ENCODE data around the gene SMIM10L2A.
"Not testable (repeated sequence)": the region's sequence is repeated elsewhere in the genome, so short reads cannot be mapped to it uniquely, and the experiment has no call there.

SMIM10L2A gene

GRCh38 chrX:135406428-135406827 lies 15.3 kb upstream of the SMIM10L2A start:
- not testable (repeated sequence) for H3K4me3 Mint-ChIP-seq; H3K27me3 Mint-ChIP-seq; H3K36me3 Mint-ChIP-seq; H3K9me3 Mint-ChIP-seq (ENCODE audit: low read depth); H3K27ac Mint-ChIP-seq
- peaks cover 33% of the 10 kb centered on the region for H3K4me1 Mint-ChIP-seq (ENCODE audit: low read depth)

- no peaks in the 10 kb centered on the region for H3K27me3 Mint-ChIP-seq
- H3K27ac Mint-ChIP-seq, result no peak overlapping the region
- peaks cover 16% of the 10 kb centered on the region for H3K4me1 Mint-ChIP-seq (ENCODE audit: low read depth)
- no peaks in the 10 kb centered on the region for H3K9me3 Mint-ChIP-seq (ENCODE audit: low read depth)
- peaks cover 2% of the 10 kb centered on the region for H3K36me3 Mint-ChIP-seq
- no peak overlapping the region for H3K4me3 Mint-ChIP-seq
Measured at GRCh38 chrX:135408794-135409193, 12.9 kb upstream of the SMIM10L2A start.

GRCh38 chrX:135410861-135411627 lies 10.7 kb upstream of the SMIM10L2A start:
- Mint-ChIP-seq H3K4me1 (ENCODE audit: low read depth) (peaks cover 8% of the 10 kb centered on the region), H3K27me3 (no peaks in the 10 kb centered on the region), H3K27ac (no peak overlapping the region)

GRCh38 chrX:135411893-135412292 lies 9.9 kb upstream of the SMIM10L2A start:
- peaks cover 8% of the 10 kb centered on the region for H3K4me1 Mint-ChIP-seq (ENCODE audit: low read depth)
- H3K9me3 Mint-ChIP-seq (ENCODE audit: low read depth), result no peaks in the 10 kb centered on the region
- no peak overlapping the region for H3K4me3 Mint-ChIP-seq
- no peak overlapping the region for H3K27ac Mint-ChIP-seq
- H3K36me3 Mint-ChIP-seq, result peaks cover 2% of the 10 kb centered on the region
- no peaks in the 10 kb centered on the region for H3K27me3 Mint-ChIP-seq

More at GRCh38 chrX:135410861-135411627, 10.7 kb upstream of the SMIM10L2A start:
- Mint-ChIP-seq H3K36me3 (peaks cover 2% of the 10 kb centered on the region), H3K4me3 (no peak overlapping the region), H3K9me3 (ENCODE audit: low read depth) (no peaks in the 10 kb centered on the region)

GRCh38 chrX:135416546-135416945 lies 5.2 kb upstream of the SMIM10L2A start:
- Mint-ChIP-seq H3K36me3 (no peaks in the 10 kb centered on the region), H3K4me3 (no peak overlapping the region), H3K9me3 (ENCODE audit: low read depth) (no peaks in the 10 kb centered on the region), H3K27ac (no peak overlapping the region), H3K4me1 (ENCODE audit: low read depth) (peaks cover 2% of the 10 kb centered on the region), H3K27me3 (no peaks in the 10 kb centered on the region)

GRCh38 chrX:135420831-135421230 lies 913 bp upstream of the SMIM10L2A start:
- Mint-ChIP-seq H3K27me3 (no peaks in the 10 kb centered on the region), H3K36me3 (no peaks in the 10 kb centered on the region), H3K4me3 (peak overlapping the region; percentile 79), H3K9me3 (ENCODE audit: low read depth) (no peaks in the 10 kb centered on the region), H3K27ac (no peak overlapping the region), H3K4me1 (ENCODE audit: low read depth) (peaks cover 3% of the 10 kb centered on the region)

GRCh38 chrX:135421537-135421931 lies 210 bp upstream of the SMIM10L2A start:
- no peak overlapping the region for H3K27ac Mint-ChIP-seq
- peaks cover 3% of the 10 kb centered on the region for H3K4me1 Mint-ChIP-seq (ENCODE audit: low read depth)
- H3K27me3 Mint-ChIP-seq, result no peaks in the 10 kb centered on the region
- H3K36me3 Mint-ChIP-seq, result no peaks in the 10 kb centered on the region
- H3K9me3 Mint-ChIP-seq (ENCODE audit: low read depth), result no peaks in the 10 kb centered on the region
- H3K4me3 Mint-ChIP-seq, result peak overlapping the region; percentile 79

GRCh38 chrX:135422810-135423168 lies 1.0 kb downstream of the SMIM10L2A start:
- not testable (repeated sequence) for H3K9me3 Mint-ChIP-seq (ENCODE audit: low read depth); H3K4me1 Mint-ChIP-seq (ENCODE audit: low read depth); H3K27me3 Mint-ChIP-seq; H3K36me3 Mint-ChIP-seq; H3K27ac Mint-ChIP-seq
- peak overlapping the region; percentile 63 for H3K4me3 Mint-ChIP-seq

- H3K27me3 Mint-ChIP-seq; H3K36me3 Mint-ChIP-seq; H3K4me1 Mint-ChIP-seq (ENCODE audit: low read depth); H3K9me3 Mint-ChIP-seq (ENCODE audit: low read depth); H3K27ac Mint-ChIP-seq: not testable (repeated sequence)
- H3K4me3 Mint-ChIP-seq, result peak overlapping the region; percentile 63
Measured at GRCh38 chrX:135423173-135423864, 1.6 kb downstream of the SMIM10L2A start.

- H3K9me3 Mint-ChIP-seq (ENCODE audit: low read depth), result no peaks in the 10 kb centered on the region
- no peaks in the 10 kb centered on the region for H3K27me3 Mint-ChIP-seq
- no peak overlapping the region for H3K4me3 Mint-ChIP-seq
Measured at GRCh38 chrX:135424469-135424868, 2.7 kb downstream of the SMIM10L2A start.

GRCh38 chrX:135425026-135425965 lies 3.6 kb downstream of the SMIM10L2A start:
- Mint-ChIP-seq H3K4me3 (no peak overlapping the region), H3K9me3 (ENCODE audit: low read depth) (no peaks in the 10 kb centered on the region), H3K36me3 (peaks cover 2% of the 10 kb centered on the region), H3K27me3 (peaks cover 2% of the 10 kb centered on the region), H3K4me1 (ENCODE audit: low read depth) (peaks cover 3% of the 10 kb centered on the region), H3K27ac (no peak overlapping the region)

More at GRCh38 chrX:135424469-135424868, 2.7 kb downstream of the SMIM10L2A start:
- Mint-ChIP-seq H3K4me1 (ENCODE audit: low read depth) (peaks cover 3% of the 10 kb centered on the region), H3K27ac (no peak overlapping the region), H3K36me3 (no peaks in the 10 kb centered on the region)

GRCh38 chrX:135429429-135429828 lies 7.7 kb downstream of the SMIM10L2A start:
- Mint-ChIP-seq H3K36me3 (peaks cover 4% of the 10 kb centered on the region), H3K4me1 (ENCODE audit: low read depth) (no peaks in the 10 kb centered on the region), H3K27me3 (peaks cover 2% of the 10 kb centered on the region), H3K27ac (no peak overlapping the region), H3K4me3 (no peak overlapping the region), H3K9me3 (ENCODE audit: low read depth) (no peaks in the 10 kb centered on the region)

- Mint-ChIP-seq H3K27me3 (peaks cover 2% of the 10 kb centered on the region), H3K27ac (no peak overlapping the region), H3K36me3 (peaks cover 4% of the 10 kb centered on the region), H3K4me3 (no peak overlapping the region), H3K4me1 (ENCODE audit: low read depth) (no peaks in the 10 kb centered on the region), H3K9me3 (ENCODE audit: low read depth) (no peaks in the 10 kb centered on the region)
Measured at GRCh38 chrX:135431886-135432285, 10.1 kb downstream of the SMIM10L2A start.

- H3K36me3 Mint-ChIP-seq, result peaks cover 4% of the 10 kb centered on the region
- no peak overlapping the region for H3K27ac Mint-ChIP-seq
- no peak overlapping the region for H3K4me3 Mint-ChIP-seq
- H3K4me1 Mint-ChIP-seq (ENCODE audit: low read depth), result no peaks in the 10 kb centered on the region
- peaks cover 2% of the 10 kb centered on the region for H3K27me3 Mint-ChIP-seq
- no peaks in the 10 kb centered on the region for H3K9me3 Mint-ChIP-seq (ENCODE audit: low read depth)
Measured at GRCh38 chrX:135432453-135432852, 10.7 kb downstream of the SMIM10L2A start.

Data from activated naive CD8-positive, alpha-beta T cell (primary cell).